ENCODE results near the gene OAS3. TPM values are rescaled to one million over a fixed set of nuclear protein-coding genes. Genes with fewer than 3 reads are reported as not detected.

The OAS3 gene
- total and polyA plus RNA-seq, 10 donors: 5.0 to 54.5 (median 28.8) TPM

- no peaks in the 10 kb centered on the region for H3K27me3 ChIP-seq (replicated peaks in 1 of 7)
- no peak overlapping the region for H3K27ac ChIP-seq
- WGBS, 5 donors: 70 to 83% (median 74%) methylated on average over 2 of the region's 2 CpGs
- no peaks in the 10 kb centered on the region for H3K4me1 ChIP-seq
- no peak for TF ChIP-seq CTCF (IDR thresholded peaks at IDR 0.05 in 8 of 11, conservative IDR thresholded peaks at IDR 0.05 in 3 of 11)
- TF ChIP-seq POLR2AphosphoS5 (IDR thresholded peaks at IDR 0.05): no peak
- no peak for TF ChIP-seq POLR2A (IDR thresholded peaks at IDR 0.05)
- H3K4me3 ChIP-seq: no peak overlapping the region
- H3K9me3 ChIP-seq: peaks cover 0 to 24% (median 16%) of the 10 kb centered on the region in 8 donors
- H3K36me3 ChIP-seq: peaks cover 8 to 66% (median 58%) of the 10 kb centered on the region in 6 donors
- no peak for DNase-seq
- intact Hi-C loops (cut with DNase I; ENCODE audit: low total_unique reads): no loop called here
Observed at GRCh38 chr12:113010701-113011100, 72.4 kb downstream of the OAS3 start.

GRCh38 chr12:113014565-113014964 is 76.3 kb downstream of the OAS3 start:
- intact Hi-C loops (cut with DNase I; ENCODE audit: low total_unique reads): no loop called here
- no peaks in the 10 kb centered on the region for H3K27me3 ChIP-seq (replicated peaks in 1 of 7)
- H3K27ac ChIP-seq: no peak overlapping the region
- H3K9me3 ChIP-seq: peaks cover 0 to 24% (median 16%) of the 10 kb centered on the region in 8 donors
- WGBS, 5 donors: 48 to 65% (median 61%) methylated on average over 9 of the region's 9 CpGs
- TF ChIP-seq CTCF (IDR thresholded peaks at IDR 0.05 in 8 of 11, conservative IDR thresholded peaks at IDR 0.05 in 3 of 11) (no peak), POLR2AphosphoS5 (IDR thresholded peaks at IDR 0.05) (no peak), POLR2A (IDR thresholded peaks at IDR 0.05) (no peak)
- DNase-seq: no peak
- H3K4me3 ChIP-seq: no peak overlapping the region
- peaks cover 0 to 27% (median 21%) of the 10 kb centered on the region in 6 donors for H3K36me3 ChIP-seq
- no peaks in the 10 kb centered on the region for H3K4me1 ChIP-seq

- H3K27me3 ChIP-seq (replicated peaks in 1 of 7): no peaks in the 10 kb centered on the region
- H3K36me3 ChIP-seq: peaks cover 0 to 5% (median under 1%) of the 10 kb centered on the region in 6 donors
- intact Hi-C loops (cut with DNase I; ENCODE audit: low total_unique reads): no loop called here
- WGBS, 5 donors: 81 to 91% (median 84%) methylated on average over 5 of the region's 5 CpGs
- no peak overlapping the region for H3K4me3 ChIP-seq
- DNase-seq: no peak
- peaks cover 0 to 3% (median 0%) of the 10 kb centered on the region in 8 donors for H3K9me3 ChIP-seq
- H3K4me1 ChIP-seq: no peaks in the 10 kb centered on the region
- H3K27ac ChIP-seq: no peak overlapping the region
- no peak for TF ChIP-seq POLR2A (IDR thresholded peaks at IDR 0.05)
- TF ChIP-seq CTCF (IDR thresholded peaks at IDR 0.05 in 8 of 11, conservative IDR thresholded peaks at IDR 0.05 in 3 of 11): no peak
- TF ChIP-seq POLR2AphosphoS5 (IDR thresholded peaks at IDR 0.05): no peak
Observed at GRCh38 chr12:113016796-113017195, 78.5 kb downstream of the OAS3 start.

GRCh38 chr12:113019025-113019424 is 80.8 kb downstream of the OAS3 start:
- H3K9me3 ChIP-seq: no peaks in the 10 kb centered on the region
- H3K4me3 ChIP-seq: no peak overlapping the region
- intact Hi-C loops (cut with DNase I; ENCODE audit: low total_unique reads): no loop called here
- TF ChIP-seq POLR2A (IDR thresholded peaks at IDR 0.05) (no peak), CTCF (IDR thresholded peaks at IDR 0.05 in 8 of 11, conservative IDR thresholded peaks at IDR 0.05 in 3 of 11) (no peak), POLR2AphosphoS5 (IDR thresholded peaks at IDR 0.05) (no peak)
- no peaks in the 10 kb centered on the region for H3K27me3 ChIP-seq (replicated peaks in 1 of 7)
- WGBS, 5 donors: 47 to 69% (median 62%) methylated on average over 4 of the region's 4 CpGs
- no peaks in the 10 kb centered on the region for H3K4me1 ChIP-seq
- no peak overlapping the region for H3K27ac ChIP-seq
- no peak for DNase-seq
- no peaks in the 10 kb centered on the region for H3K36me3 ChIP-seq

Data from spleen (tissue), 11 donors.